Left ventricle myocardium superior (tissue), 1 donor: ENCODE data around the gene IFRD1. TPM values are rescaled to one million over a fixed set of nuclear protein-coding genes. Genes with fewer than 3 reads are reported as not detected.

Experiments used
- ATAC-seq: fragments of 200-7000 bp; cut with Tn5 transposase; one replicate; pipeline ENCODE4 v1.9.1; 2020; ENCODE audit warnings: mild to moderate bottlenecking, moderate library complexity
- DNase-seq: peaks from one replicate; pipeline ENCODE4 v3.0.0-alpha.2; 2020
- intact Hi-C: fragments of 100-400 bp; cut with micrococcal nuclease; formaldehyde crosslinking; loops from one replicate; pipeline ENCODE4 v1.11.0; 2022
- long read RNA-seq: library from polyadenylated mRNA; unstranded; transcript quantifications from one replicate; pipeline ENCODE4 v2.0.0, GENCODE V29; 2021
- total RNA-seq: library from RNA; stranded (reverse); fragmentation: NEBNext Ultra II Directional; extraction: Animal tissue kit (Norgen Biotek cat#: 25700); gene quantifications from one replicate; pipeline ENCODE4 v1.2.1, GENCODE V29; 2021
- donor health status: DM: no; HTN: yes; CAD: no; lungs with severe emphysema.

The IFRD1 gene, protein sequence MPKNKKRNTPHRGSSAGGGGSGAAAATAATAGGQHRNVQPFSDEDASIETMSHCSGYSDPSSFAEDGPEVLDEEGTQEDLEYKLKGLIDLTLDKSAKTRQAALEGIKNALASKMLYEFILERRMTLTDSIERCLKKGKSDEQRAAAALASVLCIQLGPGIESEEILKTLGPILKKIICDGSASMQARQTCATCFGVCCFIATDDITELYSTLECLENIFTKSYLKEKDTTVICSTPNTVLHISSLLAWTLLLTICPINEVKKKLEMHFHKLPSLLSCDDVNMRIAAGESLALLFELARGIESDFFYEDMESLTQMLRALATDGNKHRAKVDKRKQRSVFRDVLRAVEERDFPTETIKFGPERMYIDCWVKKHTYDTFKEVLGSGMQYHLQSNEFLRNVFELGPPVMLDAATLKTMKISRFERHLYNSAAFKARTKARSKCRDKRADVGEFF
- total RNA-seq, result 20.6 TPM
- long read RNA-seq, transcript IFRD1-202 (12 exons, 2,290 nt), result major isoform, 27 of 36 reads
- long read RNA-seq, partial matches to known transcripts, result 0 of 36 reads
- long read RNA-seq, other reads (novel, unspliced or antisense), result 6 of 36 reads

DNA sequence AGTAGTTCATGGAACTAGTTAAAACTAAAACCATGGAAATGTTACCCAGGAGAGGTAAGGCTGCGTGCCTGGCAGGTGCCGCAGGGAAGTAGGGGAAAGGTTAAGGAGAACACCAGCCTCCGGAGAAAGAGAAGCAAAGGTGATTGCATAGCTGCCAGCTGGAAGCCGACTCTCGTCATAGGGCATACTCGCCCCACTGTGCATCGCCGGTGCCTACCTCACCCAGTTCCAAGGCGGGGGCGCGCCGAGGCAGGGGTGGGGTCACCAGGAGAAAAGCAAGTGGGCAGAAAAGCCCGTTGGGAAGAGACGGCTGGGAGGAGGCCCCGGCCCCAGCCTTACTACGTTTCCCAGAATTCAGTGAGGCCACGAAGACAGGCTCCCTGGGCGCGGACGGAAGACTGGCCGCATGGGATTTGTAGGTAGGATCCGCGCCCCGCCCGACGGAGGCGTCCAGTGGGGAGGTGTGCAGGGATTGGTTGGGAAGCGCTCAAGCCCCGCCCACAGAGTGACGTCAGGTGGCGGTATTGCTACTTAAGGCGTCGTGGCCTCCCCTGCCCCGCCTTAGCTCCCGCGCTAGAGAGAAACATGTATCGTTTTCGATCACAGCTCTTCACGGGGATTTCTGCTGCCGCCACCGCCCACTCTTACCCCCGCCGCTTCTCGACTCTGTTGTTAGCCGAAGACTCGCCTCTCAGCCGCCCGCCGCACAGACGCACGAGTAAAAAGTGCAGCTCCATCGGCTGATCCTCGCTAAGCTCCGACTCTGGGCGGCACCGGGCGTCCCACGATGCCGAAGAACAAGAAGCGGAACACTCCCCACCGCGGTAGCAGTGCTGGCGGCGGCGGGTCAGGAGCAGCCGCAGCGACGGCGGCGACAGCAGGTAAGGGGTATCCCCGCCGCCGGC is at the start of gene IFRD1:
TSS of gene IFRD1 (plus strand) at position 559 of the 905 bp plus-strand sequence. CDS start at position 788, 229 bp downstream.
- ATAC-seq, result peak; percentile 93
- intact Hi-C loops, result no loop called here

DNA sequence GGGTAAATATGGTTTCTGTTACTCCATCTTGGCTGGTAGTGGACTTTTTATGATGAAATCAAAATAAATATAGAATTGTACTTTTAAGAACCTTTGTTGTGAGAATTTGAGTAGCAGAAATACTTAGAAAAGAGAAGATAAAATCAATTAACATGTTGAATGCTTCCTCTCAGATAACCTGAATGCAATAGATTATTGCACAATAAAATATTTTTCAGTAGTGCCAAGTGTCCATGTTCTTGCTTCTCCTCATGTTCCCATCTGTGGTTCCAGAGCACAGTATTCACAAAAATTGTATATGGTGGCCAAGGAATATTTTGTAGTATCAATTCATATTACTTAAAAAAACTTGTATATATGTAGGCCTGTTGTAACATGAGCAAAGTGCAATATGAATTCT is 45.9 kb upstream of the IFRD1 start:
- DNase-seq, result no peak
- intact Hi-C loops, result no loop called here
- ATAC-seq, result no peak

More for the DNA sequence above, at the start of gene IFRD1:
- DNase-seq, result peak; percentile 100

DNA sequence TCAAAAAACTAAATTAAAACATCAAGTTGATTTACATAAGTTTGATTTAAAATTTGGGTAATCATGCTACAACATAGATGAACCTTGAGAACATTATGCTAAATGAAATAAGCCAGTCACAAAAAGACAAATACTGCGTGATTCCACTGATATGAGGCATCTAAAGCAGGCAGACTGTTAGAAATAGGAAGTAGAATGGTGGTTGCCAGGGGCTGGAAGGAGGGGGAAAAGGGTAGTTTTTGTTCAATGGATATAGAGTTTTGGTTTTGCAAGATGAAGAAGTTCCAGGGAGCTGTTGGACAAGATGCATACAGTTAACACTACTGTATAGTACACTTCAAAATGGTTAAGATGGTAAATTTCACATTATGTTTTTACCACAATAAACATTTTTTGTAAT is 45.0 kb upstream of the IFRD1 start:
- ATAC-seq (no peak), DNase-seq (no peak)
- intact Hi-C loops, result no loop called here

DNA sequence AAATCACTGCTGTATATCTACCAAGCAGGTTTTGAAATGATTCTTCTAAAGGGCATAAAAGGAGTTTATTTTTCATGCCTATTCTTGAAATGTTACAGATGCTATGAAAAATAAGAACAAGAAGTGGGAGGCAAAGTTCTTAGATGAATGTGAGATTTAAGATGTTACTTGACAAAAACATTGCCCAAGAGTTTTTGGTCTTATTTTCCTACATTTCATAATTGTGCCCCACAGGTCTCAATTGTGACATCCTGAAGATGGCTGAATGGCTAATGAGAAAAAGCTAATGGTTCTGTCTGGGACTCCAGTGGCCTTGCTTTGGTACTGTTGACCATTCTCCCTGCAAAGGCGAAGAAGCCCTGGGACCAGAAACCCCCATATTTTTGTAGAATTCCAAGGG is 43.0 kb upstream of the IFRD1 start:
- intact Hi-C loops, result no loop called here
- DNase-seq (no peak), ATAC-seq (no peak)

DNA sequence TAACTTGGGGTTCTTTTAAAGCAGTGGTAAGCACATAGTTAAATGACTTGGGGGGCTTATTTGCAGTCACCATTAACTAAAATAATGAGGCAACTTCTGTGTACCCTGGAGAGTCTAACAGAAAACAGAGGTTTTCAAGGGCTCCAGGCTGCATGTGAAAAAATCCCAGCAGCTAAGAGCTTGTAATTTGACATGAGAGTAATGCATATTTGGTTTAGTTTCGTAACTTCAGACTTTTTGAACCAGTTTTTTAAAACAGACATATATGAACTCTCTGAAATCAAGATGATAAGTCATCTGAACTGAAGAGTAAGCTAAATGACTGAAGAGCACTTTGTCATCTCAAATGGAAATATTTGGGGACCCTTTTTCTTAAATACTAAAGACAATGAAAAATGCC is 40.2 kb upstream of the IFRD1 start:
- no peak for ATAC-seq
- DNase-seq, result no peak
- intact Hi-C loops, result loop anchor here (10.0 kb wide), 1 partner anchor 665 kb away; no protein-coding TSS in a partner anchor

DNA sequence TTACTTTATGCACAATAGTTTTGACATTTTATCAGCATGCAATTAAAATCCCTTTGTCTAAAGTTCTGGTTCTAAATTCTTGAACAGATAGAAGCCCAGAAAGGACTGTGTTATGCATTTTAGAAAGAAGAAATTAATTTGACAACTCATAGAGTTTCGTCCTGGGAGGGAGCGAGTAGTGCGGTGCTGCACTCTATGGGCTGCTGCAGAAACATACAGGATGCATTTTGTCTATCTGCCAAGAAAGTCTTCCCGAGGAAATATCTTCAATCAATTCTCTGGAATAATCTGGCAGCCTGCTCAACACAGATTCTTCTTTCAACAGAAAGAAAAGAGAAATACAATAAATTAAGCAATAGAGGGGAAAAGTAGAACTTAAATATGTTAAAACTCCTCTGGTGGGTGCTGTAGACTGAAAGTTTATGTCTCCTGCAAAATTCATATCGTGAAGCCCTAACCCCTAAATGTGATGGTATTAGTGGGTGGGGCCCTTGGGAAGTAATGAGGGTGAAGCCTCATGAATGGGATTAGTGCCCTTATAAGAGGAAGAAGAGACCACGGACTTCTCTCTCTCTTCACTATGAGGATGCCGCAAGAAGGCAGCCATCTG is 39.0 kb upstream of the IFRD1 start:
- DNase-seq (peak; percentile 31), ATAC-seq (peak; percentile 64)
- intact Hi-C loops, result loop anchor here (10.0 kb wide), 1 partner anchor 666 kb away; no protein-coding TSS in a partner anchor

DNA sequence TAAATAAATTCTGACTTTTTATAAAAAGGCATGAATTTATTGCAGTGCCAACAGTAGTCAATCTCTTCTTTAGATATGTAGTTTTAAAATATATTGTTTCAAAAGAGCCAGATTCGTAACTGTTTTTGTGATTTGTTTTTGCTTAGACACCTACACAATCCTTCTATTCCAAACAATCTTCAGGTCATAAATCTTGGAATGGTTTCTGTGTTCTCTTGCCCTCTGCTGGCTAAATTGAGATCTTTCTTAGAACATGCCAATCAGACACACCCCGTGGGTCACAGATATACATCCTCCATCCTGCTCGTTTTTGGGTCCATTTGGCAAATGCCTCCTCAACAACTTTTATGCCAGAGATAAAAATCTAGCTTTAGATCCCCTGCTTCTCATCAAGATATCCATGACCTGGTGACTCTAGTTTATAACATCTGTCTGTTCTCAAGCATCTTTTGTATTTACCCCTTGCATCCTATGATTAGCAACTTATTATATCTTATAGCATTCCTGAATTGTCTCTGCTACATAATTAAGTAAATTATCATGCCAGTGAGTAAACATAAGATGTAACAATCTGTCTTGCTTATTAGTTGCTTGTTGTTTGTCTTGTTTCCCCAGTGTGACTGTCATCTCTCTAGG is 35.3 kb upstream of the IFRD1 start:
- DNase-seq (no peak), ATAC-seq (peak; percentile 60)
- intact Hi-C loops, result loop anchor here (10.0 kb wide), 1 partner anchor 670 kb away; no protein-coding TSS in a partner anchor

DNA sequence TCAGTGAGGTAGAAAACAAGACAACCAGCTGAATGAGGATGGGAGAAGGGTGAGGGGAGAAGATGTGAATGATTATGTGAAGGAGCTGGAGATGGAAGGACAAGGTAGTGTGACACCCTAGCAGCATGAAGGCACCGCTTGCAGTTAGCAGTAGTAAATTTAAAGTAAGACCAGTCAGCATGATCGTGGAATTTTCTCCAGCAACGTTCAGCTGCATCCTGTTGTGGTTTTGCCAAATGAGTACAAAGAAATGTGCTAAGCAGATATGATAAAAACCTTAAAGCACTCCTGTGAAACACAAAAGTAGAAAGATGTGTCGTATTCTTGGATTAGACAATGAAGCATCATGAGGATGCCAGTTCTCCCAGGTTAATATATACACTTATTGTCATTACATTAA is 34.1 kb upstream of the IFRD1 start:
- DNase-seq, result no peak
- ATAC-seq, result no peak
- intact Hi-C loops, result loop anchor here (10.0 kb wide), 1 partner anchor 671 kb away; no protein-coding TSS in a partner anchor

DNA sequence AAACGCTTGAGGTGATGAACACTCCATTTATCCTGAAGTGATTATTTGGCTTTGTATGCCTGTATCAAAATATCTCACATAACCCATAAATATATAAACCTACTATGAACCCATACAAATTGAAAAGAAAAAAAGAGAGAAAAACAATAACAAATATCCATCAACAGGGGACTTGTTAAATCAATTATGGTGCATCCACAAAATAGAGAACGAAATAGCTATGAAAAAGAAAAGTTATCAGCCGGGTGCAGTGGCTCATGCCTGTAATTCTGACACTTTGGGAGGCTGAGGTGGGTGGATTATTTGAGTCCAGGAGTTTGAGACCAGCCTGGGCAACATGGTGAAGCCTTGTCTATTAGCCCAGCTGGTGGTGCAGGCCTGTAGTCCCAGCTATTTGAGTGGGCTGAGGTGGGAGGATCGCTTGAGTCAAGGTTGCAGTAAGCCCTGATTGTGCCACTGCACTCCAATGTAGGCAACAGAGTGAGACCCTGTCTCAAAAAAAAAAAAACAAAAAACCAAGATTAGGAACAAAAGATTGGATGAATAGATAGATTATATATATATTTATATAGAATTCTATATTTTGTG is 30.6 kb upstream of the IFRD1 start:
- ATAC-seq, result no peak
- DNase-seq, result no peak
- intact Hi-C loops, result loop anchor here (10.0 kb wide), 1 partner anchor 675 kb away; no protein-coding TSS in a partner anchor

DNA sequence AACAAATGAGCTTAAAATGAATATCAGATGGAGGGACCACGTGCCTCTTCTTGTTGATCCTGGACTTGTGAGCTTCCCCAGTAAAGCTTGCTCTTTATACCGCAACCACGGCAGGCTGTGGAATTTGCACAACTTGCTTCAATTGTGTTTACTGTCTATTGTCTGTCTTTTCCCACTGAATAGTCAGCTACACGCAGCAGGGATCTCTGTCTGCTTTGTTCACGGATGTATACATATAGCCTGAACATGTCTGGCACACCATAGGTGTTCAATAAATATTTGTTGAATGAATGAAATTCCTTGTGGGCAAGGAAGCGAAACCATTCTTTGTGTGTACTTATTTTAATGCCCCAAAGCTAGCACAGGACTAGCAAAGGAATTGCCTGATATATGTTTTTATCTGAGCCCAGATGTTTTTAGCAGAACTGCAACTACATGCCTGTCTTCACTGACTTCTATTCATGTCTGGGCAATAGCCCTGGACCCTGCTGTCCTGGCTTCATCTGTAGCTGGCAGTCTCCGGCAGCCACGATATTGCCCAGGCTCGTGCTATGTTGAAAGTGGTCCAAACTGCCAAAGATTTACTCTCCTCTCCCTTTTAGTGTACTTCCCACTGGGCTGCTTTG is 29.9 kb upstream of the IFRD1 start:
- DNase-seq (no peak), ATAC-seq (peak; percentile 39)
- intact Hi-C loops, result no loop called here

DNA sequence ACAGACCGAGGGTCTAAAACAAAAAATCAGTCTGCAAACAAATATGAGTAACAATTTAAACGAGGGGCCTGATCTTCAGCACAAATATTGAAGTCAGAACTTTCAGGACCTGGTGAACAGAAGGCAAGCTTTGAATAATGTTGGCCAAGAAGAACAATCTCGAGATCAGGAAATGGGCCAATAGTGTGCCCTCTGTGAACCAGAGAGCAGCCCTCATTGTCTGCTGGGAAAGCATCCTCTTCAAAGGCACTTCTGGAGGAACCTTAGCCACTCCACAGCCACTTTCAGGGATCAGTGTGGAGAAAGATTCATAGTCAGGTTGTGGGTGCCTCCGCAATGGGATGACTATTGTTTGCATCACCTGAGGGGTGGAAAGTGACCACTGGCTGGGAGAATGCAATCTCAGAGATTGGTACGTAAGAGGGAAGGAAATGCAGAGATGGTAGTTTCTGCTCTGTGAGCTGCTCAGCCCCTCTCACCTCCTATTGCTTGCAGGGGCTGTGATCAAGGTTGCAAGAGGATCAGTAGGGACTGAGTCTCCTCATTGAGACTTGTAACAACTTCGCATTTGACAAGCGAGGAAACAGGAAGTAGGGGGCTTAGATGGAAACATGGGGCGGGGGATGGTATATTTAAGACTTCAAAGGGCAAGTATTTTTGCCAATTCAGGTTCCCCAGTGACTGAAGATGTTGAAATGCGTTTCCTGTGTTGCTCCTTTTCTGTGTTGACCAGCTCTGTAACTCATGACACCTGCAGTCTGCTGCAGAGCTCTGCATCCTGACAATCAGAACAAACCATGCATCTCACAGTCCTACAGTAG is 28.4 kb upstream of the IFRD1 start:
- ATAC-seq (peak; percentile 50), DNase-seq (no peak)
- intact Hi-C loops, result no loop called here

DNA sequence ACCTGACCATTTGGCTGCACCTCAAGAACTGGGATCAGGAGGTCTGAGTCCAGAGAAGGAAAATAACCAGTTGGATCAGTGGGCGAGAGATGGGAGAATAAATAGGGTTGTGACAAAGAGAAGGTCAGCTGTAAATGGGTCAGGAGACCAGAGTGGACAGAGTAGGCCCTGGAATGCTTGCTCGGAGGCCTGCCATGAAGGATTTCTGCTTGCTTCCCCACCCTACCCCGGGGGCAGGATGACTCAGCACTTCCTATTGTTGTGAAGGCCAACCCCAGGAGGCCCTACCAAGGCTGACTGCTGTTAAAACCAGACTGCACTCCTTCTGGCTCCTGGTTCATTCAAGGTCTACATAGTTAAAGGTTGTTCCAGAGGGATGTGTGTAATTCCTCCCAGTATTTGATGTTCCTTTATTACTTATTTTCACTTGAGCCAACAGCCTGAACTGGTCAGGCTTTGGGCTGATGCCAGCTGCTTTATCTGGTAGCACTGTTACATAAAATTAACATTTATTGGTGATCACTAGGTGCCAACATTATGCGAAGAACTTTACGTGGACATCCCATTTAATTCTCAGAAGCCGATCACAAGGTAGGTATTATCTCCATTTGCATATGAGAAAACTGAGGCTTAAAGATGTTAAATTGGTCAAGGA is 27.3 kb upstream of the IFRD1 start:
- intact Hi-C loops, result no loop called here
- DNase-seq (peak; percentile 71), ATAC-seq (peak; percentile 95)

DNA sequence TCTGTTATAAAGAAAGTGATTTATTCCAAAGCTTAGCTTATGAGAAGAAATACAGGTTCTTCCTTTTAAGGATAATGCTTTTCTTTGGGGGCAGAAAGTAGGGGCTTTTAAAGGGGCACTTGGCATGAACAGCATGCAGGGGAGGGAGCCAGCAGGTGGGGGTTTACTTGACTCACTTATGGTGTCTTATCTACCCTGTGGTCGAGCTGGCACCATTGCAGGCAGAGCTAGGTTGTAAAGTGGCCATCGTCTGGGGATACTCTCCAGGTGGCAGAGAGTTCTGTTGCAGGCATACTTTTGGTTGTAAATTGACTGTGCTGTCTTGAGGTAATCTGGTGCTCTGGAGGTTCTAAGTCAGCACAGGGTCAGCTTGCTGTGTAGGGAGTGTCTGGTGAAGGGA is 26.3 kb upstream of the IFRD1 start:
- ATAC-seq (no peak), DNase-seq (no peak)
- intact Hi-C loops, result no loop called here

DNA sequence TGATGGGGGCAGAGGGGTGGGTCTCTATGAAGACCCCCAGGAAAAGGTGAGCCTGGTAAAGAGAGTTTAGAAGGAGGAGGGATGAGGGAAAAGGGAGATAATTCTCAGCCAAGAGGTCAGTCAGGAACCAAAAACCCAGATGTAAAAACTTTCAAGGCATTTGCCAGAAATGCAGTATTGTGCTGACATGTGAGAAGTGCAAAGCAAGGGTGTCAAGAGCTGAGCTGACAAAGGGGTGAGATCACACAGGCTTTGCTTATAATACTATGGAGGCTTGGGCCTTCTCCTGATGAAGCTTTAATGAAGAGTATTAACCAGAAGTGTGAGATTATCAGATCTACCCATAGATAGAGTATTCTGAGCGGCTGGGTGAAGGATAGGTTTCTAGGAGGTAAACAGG is 22.3 kb upstream of the IFRD1 start:
- ATAC-seq (peak; percentile 46), DNase-seq (no peak)
- intact Hi-C loops, result no loop called here

DNA sequence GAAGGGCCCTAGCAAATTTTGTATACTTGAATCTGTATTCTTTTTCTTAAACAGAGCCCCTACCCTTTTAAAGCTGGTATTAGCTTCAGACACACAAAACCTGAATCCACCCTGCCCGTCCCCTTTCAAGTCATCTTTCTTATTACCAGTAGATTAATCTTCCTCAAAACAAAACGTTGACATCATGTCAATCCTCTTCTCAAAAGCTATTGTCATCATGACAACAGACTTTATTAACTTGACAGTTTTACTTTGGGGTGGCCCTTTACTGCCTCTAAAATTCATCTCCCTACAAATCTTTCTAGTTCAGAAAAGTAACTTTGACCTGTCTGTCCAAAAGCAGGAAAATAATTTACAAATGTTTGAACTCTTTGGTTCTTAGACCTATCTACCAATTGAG is 21.5 kb upstream of the IFRD1 start:
- no peak for ATAC-seq
- intact Hi-C loops, result no loop called here
- no peak for DNase-seq

DNA sequence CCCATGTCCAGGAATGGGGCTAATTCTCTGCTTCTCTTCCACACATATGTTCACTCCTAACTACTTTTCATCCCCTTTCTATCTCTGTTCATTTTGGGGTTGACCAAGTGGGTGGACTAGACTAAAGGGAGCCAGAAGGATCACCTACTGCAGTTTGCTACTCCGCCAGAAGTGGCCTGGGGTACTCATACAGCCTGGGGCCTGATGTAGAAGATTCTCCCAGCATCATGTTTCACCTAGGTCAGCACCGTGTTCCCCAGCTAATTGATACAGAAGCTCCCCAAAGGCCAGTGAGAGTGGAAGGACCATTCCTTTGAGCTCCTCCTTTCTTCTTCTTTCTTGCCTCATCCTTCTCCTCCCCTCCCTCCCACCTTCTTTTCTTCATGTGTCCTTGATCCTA is 19.6 kb upstream of the IFRD1 start:
- DNase-seq (no peak), ATAC-seq (no peak)
- intact Hi-C loops, result no loop called here

DNA sequence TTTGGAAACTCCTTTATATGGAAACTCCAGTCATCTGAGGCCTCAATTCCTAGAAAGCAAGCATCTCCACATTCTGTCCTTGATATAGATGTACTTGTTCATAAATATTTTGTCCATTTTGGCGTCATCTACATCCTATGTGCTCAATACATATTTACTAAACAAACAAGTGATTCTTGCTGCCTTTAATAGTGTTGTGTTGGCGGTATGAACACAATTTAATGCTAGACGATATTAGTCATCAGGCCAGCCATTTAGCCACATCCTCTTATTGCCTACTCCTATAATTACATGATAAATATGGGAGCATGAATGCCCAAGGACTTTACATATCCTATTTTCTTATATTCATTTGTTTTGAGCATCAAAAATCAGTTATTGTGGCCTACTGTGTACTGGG is 18.5 kb upstream of the IFRD1 start:
- DNase-seq (no peak), ATAC-seq (no peak)
- intact Hi-C loops, result no loop called here
